ENCODE measurements around the gene MROH7.

GRCh38 chr1:54663725-54664124, 22.1 kb downstream of the MROH7 start:
- no peak for TF ChIP-seq CTCF (IDR thresholded peaks at IDR 0.05 in 4 of 5, conservative IDR thresholded peaks at IDR 0.05 in 1 of 5)
- TF ChIP-seq POLR2A (IDR thresholded peaks at IDR 0.05): no peak

Data from gastrocnemius medialis (tissue), 4 donors.